ENCODE results near the gene EEF2K.

EEF2K gene

GRCh38 chr16:22232277-22233036, 26.4 kb downstream of the EEF2K start:
- DNase-seq, result no peak
- TF ChIP-seq GATA1 (IDR thresholded peaks at IDR 0.05; ENCODE audit: low read depth, low read length), result no peak

DNA sequence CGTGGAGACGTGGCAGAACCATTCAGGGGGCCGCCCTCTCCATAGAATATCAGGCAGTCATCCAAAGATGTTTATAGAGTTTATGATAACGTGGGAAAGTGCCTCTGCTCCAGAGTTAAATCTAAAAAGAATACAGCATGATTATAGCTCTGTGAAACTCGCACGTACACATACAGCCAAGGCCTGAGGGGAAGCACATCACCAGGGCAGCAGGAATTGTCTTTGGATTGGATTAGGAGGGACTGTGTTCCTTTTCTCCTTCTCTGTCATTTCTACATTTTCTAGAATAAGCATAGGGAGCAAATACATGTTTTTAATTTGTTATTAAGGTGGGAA, 26.9 kb downstream of the EEF2K start:
- DNase-seq, result no peak
- no peak for TF ChIP-seq POLR2A (IDR thresholded peaks at IDR 0.05; ENCODE audit: low read length)
- no peak for TF ChIP-seq GATA1 (IDR thresholded peaks at IDR 0.05; ENCODE audit: low read depth, low read length)

GRCh38 chr16:22235839-22236745, 30.0 kb downstream of the EEF2K start:
- peak in 1 of 2 experiments; percentile 50 for DNase-seq
- TF ChIP-seq GATA1 (IDR thresholded peaks at IDR 0.05; ENCODE audit: low read depth, low read length), result no peak
- TF ChIP-seq POLR2A (IDR thresholded peaks at IDR 0.05; ENCODE audit: low read length), result no peak

DNA sequence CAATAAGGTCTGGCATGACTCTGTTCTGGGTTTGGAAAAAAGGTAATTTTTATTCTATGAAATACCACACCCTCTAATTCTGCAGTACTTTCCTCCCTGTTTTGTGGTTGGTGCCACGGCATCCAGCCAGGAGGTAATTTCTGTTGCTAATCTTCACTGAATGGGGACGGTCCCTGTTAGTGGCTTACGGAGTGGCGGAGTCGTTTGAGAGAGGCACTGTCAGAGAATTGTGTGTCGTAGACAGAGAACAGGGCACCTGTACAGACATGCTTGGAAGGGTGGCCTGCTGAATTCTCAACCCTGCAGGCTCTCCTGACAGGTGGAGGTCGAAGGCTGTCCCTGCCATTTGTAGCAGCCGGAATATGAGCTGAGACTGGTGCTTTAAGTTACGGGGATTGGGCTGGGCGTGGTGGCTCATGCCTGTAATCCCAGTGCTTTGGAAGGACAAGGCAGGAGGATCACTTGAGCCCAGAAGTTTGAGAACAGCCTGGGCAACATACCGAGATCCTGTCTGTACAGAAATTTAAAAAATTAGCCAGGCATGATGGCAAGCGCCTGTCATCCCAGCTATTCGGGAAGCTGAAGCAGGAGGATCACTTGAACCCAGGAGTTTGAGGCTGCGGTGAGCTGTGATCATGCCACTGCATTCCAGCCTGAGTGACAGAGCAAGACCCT, 33.2 kb downstream of the EEF2K start:
- no peak for DNase-seq
- no peak for TF ChIP-seq POLR2A (IDR thresholded peaks at IDR 0.05; ENCODE audit: low read length)
- no peak for TF ChIP-seq GATA1 (IDR thresholded peaks at IDR 0.05; ENCODE audit: low read depth, low read length)

DNA sequence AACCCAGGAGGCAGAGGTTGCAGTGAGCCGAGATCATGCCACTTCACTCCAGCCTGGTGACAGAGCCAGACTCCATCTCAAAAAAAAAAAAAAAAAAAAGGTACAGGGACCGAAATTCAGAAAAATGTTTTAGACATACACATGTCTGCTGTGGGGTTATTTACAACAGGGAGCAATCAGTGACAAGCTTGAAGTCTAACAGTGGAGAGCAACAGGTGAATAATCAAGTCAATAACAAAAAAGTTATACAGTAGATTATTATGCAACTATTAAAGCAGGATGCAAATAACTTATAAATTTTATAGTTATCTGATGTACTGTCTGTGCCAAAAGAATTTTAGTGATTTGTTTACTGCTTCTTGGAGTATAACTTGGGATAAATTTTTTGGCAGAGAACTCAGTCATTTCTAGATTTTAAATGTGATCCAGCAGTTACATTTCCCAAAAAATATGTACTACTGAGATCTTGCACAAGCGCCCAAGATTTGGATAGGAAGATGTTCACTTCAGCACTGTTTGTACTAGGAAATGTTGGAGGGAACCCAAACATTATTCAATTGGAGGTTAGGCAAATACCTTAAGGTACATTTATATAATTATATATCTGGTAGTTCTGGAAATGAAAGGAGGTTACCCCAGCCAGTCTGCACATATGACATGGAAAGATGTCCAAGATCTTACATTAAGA, 34.1 kb downstream of the EEF2K start:
- no peak for DNase-seq
- TF ChIP-seq GATA1 (IDR thresholded peaks at IDR 0.05; ENCODE audit: low read depth, low read length) (no peak), POLR2A (IDR thresholded peaks at IDR 0.05; ENCODE audit: low read length) (no peak)

- DNase-seq, result peak; percentile 31 to 38
- TF ChIP-seq GATA1 (IDR thresholded peaks at IDR 0.05; ENCODE audit: low read depth, low read length) (no peak), POLR2A (IDR thresholded peaks at IDR 0.05; ENCODE audit: low read length) (no peak)
These were observed 44.4 kb downstream of the EEF2K start for GRCh38 chr16:22250522-22250921.

- TF ChIP-seq GATA1 (IDR thresholded peaks at IDR 0.05; ENCODE audit: low read depth, low read length), result no peak
- no peak for TF ChIP-seq POLR2A (IDR thresholded peaks at IDR 0.05; ENCODE audit: low read length)
- DNase-seq, result no peak
These were observed 46.2 kb downstream of the EEF2K start for GRCh38 chr16:22252317-22252716.

DNA sequence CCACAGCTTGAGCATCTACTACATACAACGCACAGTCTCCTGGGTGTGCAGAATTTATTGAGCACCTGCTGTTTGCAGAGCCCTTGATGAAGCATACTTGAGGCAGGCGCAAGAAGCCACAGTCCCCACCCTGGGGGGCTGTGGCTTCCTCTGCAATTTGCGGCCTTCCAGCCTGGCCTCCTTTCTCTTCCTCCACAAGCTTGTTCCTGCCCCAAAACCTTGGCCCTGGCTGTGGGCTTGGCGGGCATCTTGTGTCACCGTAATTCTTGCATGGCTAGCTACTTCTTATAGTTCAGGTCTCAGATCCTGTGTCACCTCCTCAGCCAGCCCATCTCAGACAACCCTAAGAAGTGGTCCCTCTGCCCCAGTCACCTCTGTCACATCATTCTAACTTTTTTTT, 47.2 kb downstream of the EEF2K start:
- no peak for DNase-seq
- no peak for TF ChIP-seq POLR2A (IDR thresholded peaks at IDR 0.05; ENCODE audit: low read length)
- TF ChIP-seq GATA1 (IDR thresholded peaks at IDR 0.05; ENCODE audit: low read depth, low read length), result no peak

GRCh38 chr16:22255335-22255734, 49.3 kb downstream of the EEF2K start:
- DNase-seq, result peak in 1 of 2 experiments; percentile 53
- TF ChIP-seq GATA1 (IDR thresholded peaks at IDR 0.05; ENCODE audit: low read depth, low read length) (no peak), POLR2A (IDR thresholded peaks at IDR 0.05; ENCODE audit: low read length) (no peak)

GRCh38 chr16:22257440-22257839, 51.4 kb downstream of the EEF2K start:
- no peak for TF ChIP-seq GATA1 (IDR thresholded peaks at IDR 0.05; ENCODE audit: low read depth, low read length)
- no peak for TF ChIP-seq POLR2A (IDR thresholded peaks at IDR 0.05; ENCODE audit: low read length)
- no peak for DNase-seq

- no peak for DNase-seq
- TF ChIP-seq POLR2A (IDR thresholded peaks at IDR 0.05; ENCODE audit: low read length), result no peak
- no peak for TF ChIP-seq GATA1 (IDR thresholded peaks at IDR 0.05; ENCODE audit: low read depth, low read length)
These were observed 54.4 kb downstream of the EEF2K start for GRCh38 chr16:22260490-22260889.

GRCh38 chr16:22262460-22262859, 56.4 kb downstream of the EEF2K start:
- TF ChIP-seq GATA1 (IDR thresholded peaks at IDR 0.05; ENCODE audit: low read depth, low read length) (no peak), POLR2A (IDR thresholded peaks at IDR 0.05; ENCODE audit: low read length) (no peak)
- no peak for DNase-seq

DNA sequence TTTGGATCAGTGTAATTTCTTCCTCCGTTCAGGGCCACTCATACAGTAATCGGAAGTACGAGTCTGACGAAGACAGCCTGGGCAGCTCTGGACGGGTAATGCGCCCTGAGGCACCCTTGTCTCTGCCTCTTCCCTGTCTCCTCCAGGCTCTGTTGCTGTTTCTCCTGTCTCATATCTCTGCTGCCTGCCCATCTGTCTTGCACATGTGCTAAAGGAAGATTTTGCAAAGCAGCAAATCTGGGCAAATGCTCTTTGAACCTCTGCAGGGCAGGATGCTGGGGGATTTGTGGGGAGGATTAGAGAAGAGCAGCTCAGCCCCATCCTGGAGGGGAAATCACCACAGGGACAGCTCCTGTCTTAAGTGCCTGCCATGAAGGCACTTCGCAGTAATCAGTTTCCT, 58.7 kb downstream of the EEF2K start:
- TF ChIP-seq POLR2A (IDR thresholded peaks at IDR 0.05; ENCODE audit: low read length) (no peak), GATA1 (IDR thresholded peaks at IDR 0.05; ENCODE audit: low read depth, low read length) (no peak)
- no peak for DNase-seq

GRCh38 chr16:22265351-22265750, 59.3 kb downstream of the EEF2K start:
- no peak for DNase-seq
- TF ChIP-seq GATA1 (IDR thresholded peaks at IDR 0.05; ENCODE audit: low read depth, low read length) (no peak), POLR2A (IDR thresholded peaks at IDR 0.05; ENCODE audit: low read length) (no peak)
